Measurements from ENCODE around the gene EEFSEC. TPM values are rescaled to one million over a fixed set of nuclear protein-coding genes. Genes with fewer than 3 reads are reported as not detected.

Gene EEFSEC
- total RNA-seq, 1 donor: 8.0 TPM

DNA sequence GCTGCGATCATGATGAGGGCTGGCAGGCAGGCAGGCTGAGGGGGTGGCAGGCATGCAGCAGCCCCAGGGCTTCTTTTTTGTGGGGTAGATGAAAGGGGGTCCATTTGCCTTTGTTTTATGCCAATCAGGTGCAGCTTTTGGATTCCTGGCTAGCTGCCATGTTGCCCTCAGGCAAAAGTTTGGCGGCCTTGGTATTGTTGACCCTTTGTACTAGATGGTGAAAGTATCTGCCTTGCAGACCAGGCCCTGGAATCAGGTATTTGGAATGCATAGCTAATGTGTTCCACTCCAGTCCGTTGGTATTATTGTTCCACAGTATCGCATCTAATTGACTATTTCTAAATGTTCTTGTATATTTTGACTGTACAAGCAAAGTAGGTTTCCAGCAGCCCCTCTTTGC, 35.0 kb downstream of the EEFSEC start:
- H3K9me3 ChIP-seq (ENCODE audit: low read depth, low read length): no peaks in the 10 kb centered on the region
- H3K4me1 ChIP-seq (ENCODE audit: insufficient read depth, low read length): no peaks in the 10 kb centered on the region
- no peaks in the 10 kb centered on the region for H3K27me3 ChIP-seq (ENCODE audit: insufficient read depth, low read length)
- no peak overlapping the region for H3K4me3 ChIP-seq (ENCODE audit: low read length)

GRCh38 chr3:128188956-128189355, 35.7 kb downstream of the EEFSEC start:
- Histone ChIP-seq H3K9me3 (ENCODE audit: low read depth, low read length) (no peaks in the 10 kb centered on the region), H3K27me3 (ENCODE audit: insufficient read depth, low read length) (no peaks in the 10 kb centered on the region), H3K4me1 (ENCODE audit: insufficient read depth, low read length) (no peaks in the 10 kb centered on the region), H3K4me3 (ENCODE audit: low read length) (no peak overlapping the region)

GRCh38 chr3:128190501-128190900, 37.2 kb downstream of the EEFSEC start:
- Histone ChIP-seq H3K4me1 (ENCODE audit: insufficient read depth, low read length) (no peaks in the 10 kb centered on the region), H3K4me3 (ENCODE audit: low read length) (no peak overlapping the region), H3K9me3 (ENCODE audit: low read depth, low read length) (no peaks in the 10 kb centered on the region), H3K27me3 (ENCODE audit: insufficient read depth, low read length) (no peaks in the 10 kb centered on the region)

DNA sequence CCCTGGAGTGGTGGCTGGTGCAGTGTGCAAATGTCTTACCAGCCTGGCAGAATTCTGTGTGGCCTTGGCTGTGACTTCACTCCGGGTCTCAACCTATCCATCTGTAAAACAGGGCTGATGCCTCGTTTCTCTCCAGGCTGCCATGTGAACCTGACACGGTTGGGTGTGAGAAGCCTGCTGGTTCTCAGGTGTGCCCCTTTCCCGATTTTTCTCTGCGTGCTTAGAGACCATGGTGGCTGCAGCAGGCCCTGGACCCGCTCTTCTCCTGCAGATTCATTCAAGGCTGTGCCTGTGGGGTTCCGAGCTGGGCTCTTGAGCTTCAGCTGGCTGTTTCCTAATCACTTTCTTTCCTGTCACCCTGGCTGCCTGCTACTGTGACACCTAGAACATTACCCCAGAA, 38.9 kb downstream of the EEFSEC start:
- Histone ChIP-seq H3K4me1 (ENCODE audit: insufficient read depth, low read length) (no peaks in the 10 kb centered on the region), H3K4me3 (ENCODE audit: low read length) (no peak overlapping the region), H3K27me3 (ENCODE audit: insufficient read depth, low read length) (no peaks in the 10 kb centered on the region), H3K9me3 (ENCODE audit: low read depth, low read length) (no peaks in the 10 kb centered on the region)

- no peaks in the 10 kb centered on the region for H3K4me1 ChIP-seq (ENCODE audit: insufficient read depth, low read length)
- no peak overlapping the region for H3K4me3 ChIP-seq (ENCODE audit: low read length)
These were observed 39.9 kb downstream of the EEFSEC start for GRCh38 chr3:128193168-128193567.

DNA sequence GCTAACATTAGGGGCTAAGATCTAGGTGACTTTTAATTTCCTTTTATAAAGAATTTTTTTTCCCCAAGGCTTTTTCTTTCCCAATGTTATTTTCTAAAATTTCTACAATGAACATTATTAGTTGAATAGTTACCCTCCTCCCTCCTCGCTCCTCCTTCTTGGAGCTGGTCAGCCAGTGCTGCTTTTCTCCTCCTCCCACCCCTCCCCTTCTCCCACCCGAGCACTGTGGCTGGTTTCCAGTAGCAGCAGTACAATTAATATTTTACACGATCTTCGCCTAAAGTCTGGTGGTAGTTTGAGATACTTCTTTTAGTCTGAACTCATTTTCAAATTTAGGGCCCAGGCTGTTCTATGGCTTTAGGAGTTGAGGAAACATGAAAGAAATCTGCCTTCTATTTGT, 41.6 kb downstream of the EEFSEC start:
- Histone ChIP-seq H3K27me3 (ENCODE audit: insufficient read depth, low read length) (no peaks in the 10 kb centered on the region), H3K4me3 (ENCODE audit: low read length) (no peak overlapping the region), H3K9me3 (ENCODE audit: low read depth, low read length) (no peaks in the 10 kb centered on the region), H3K4me1 (ENCODE audit: insufficient read depth, low read length) (no peaks in the 10 kb centered on the region)

More at GRCh38 chr3:128193168-128193567, 39.9 kb downstream of the EEFSEC start:
- Histone ChIP-seq H3K27me3 (ENCODE audit: insufficient read depth, low read length) (no peaks in the 10 kb centered on the region), H3K9me3 (ENCODE audit: low read depth, low read length) (no peaks in the 10 kb centered on the region)

DNA sequence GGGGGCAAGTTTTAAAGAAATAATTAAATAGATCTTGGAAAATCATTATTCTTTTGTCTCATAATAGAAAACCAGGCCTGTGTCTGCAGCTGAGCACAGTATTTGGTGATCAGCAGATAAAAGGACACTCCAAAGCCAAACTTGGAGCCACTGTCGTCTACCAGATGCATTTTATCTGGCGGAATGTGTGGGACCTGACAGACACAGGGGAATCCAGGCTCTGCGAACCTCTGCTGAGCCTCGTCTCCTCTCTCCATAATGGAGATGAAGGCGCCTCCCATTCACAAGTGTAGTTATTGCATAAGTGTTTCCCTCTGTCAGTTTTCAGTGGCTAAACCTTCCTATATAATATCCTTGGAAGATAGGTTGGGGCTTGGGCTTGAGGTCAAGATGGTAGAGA, 42.1 kb downstream of the EEFSEC start:
- H3K27me3 ChIP-seq (ENCODE audit: insufficient read depth, low read length): no peaks in the 10 kb centered on the region
- no peaks in the 10 kb centered on the region for H3K4me1 ChIP-seq (ENCODE audit: insufficient read depth, low read length)
- no peak overlapping the region for H3K4me3 ChIP-seq (ENCODE audit: low read length)
- no peaks in the 10 kb centered on the region for H3K9me3 ChIP-seq (ENCODE audit: low read depth, low read length)

- Histone ChIP-seq H3K4me3 (ENCODE audit: low read length) (no peak overlapping the region), H3K4me1 (ENCODE audit: insufficient read depth, low read length) (no peaks in the 10 kb centered on the region), H3K9me3 (ENCODE audit: low read depth, low read length) (no peaks in the 10 kb centered on the region), H3K27me3 (ENCODE audit: insufficient read depth, low read length) (no peaks in the 10 kb centered on the region)
These were observed 42.5 kb downstream of the EEFSEC start for GRCh38 chr3:128195802-128196201.

DNA sequence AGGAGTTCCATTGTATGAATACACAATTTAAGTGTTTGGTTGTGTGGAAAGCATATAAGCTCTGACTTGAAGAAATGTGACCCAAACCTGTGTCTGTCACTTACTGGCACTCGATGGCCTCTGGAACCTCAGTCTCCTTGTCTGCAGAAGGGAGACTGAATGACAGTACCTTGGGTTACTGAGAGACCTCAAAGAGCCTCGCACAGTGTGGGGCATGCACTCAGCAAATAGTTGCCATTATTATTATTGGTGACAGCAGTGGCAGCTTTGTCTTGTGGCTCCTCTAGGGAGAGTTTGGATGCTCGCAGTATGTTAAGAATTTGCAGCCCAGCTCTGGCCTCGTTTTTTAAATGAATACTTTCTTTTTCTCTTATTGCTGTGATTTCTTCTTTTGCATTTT, 43.4 kb downstream of the EEFSEC start:
- Histone ChIP-seq H3K9me3 (ENCODE audit: low read depth, low read length) (no peaks in the 10 kb centered on the region), H3K4me3 (ENCODE audit: low read length) (no peak overlapping the region), H3K27me3 (ENCODE audit: insufficient read depth, low read length) (no peaks in the 10 kb centered on the region), H3K4me1 (ENCODE audit: insufficient read depth, low read length) (no peaks in the 10 kb centered on the region)

GRCh38 chr3:128197855-128198254, 44.6 kb downstream of the EEFSEC start:
- no peak overlapping the region for H3K4me3 ChIP-seq (ENCODE audit: low read length)
- no peaks in the 10 kb centered on the region for H3K27me3 ChIP-seq (ENCODE audit: insufficient read depth, low read length)
- no peaks in the 10 kb centered on the region for H3K9me3 ChIP-seq (ENCODE audit: low read depth, low read length)
- H3K4me1 ChIP-seq (ENCODE audit: insufficient read depth, low read length): no peaks in the 10 kb centered on the region

DNA sequence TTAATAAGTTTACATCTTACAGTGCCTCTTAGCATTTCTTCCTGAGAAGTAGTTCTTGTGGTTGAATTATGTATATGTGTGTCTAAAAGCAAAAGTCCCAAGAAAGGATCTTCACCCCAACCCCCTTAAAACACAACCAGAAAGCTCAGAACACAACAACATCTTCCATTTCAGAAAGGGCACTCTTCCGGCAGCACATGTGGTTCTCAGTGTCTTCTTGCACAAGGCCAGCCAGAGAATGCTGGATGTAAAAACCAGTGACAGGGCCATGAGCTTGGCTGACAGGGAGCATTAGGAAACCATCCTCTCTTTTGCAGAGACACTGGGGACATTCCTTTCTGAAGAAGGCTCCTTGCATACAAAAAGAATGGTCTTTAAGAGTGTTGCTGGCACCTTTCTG, 45.0 kb downstream of the EEFSEC start:
- Histone ChIP-seq H3K9me3 (ENCODE audit: low read depth, low read length) (no peaks in the 10 kb centered on the region), H3K4me1 (ENCODE audit: insufficient read depth, low read length) (no peaks in the 10 kb centered on the region), H3K4me3 (ENCODE audit: low read length) (no peak overlapping the region), H3K27me3 (ENCODE audit: insufficient read depth, low read length) (no peaks in the 10 kb centered on the region)

DNA sequence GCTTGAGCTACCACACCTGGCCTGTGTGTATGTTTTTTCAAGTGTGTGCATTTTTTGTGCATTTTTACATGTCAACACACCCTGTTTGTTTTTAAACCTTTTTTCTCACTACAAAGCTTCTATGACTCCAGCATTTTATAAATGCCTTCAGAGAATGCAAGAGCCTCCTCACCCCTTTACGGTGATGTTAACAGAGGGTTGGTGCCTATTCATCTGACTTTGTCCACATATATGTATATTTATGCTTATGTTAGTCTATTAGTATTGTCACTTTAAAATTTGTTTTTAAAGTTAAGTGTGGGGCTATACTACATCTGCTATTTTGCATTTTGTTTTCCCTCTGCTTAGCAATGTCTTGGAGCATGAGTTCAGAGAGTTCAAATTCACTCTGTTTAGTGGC, 45.8 kb downstream of the EEFSEC start:
- Histone ChIP-seq H3K9me3 (ENCODE audit: low read depth, low read length) (no peaks in the 10 kb centered on the region), H3K4me3 (ENCODE audit: low read length) (no peak overlapping the region), H3K27me3 (ENCODE audit: insufficient read depth, low read length) (no peaks in the 10 kb centered on the region), H3K4me1 (ENCODE audit: insufficient read depth, low read length) (no peaks in the 10 kb centered on the region)

- Histone ChIP-seq H3K27me3 (ENCODE audit: insufficient read depth, low read length) (no peaks in the 10 kb centered on the region), H3K9me3 (ENCODE audit: low read depth, low read length) (no peaks in the 10 kb centered on the region), H3K4me1 (ENCODE audit: insufficient read depth, low read length) (no peaks in the 10 kb centered on the region), H3K4me3 (ENCODE audit: low read length) (no peak overlapping the region)
These were observed 48.0 kb downstream of the EEFSEC start for GRCh38 chr3:128201158-128201755.

DNA sequence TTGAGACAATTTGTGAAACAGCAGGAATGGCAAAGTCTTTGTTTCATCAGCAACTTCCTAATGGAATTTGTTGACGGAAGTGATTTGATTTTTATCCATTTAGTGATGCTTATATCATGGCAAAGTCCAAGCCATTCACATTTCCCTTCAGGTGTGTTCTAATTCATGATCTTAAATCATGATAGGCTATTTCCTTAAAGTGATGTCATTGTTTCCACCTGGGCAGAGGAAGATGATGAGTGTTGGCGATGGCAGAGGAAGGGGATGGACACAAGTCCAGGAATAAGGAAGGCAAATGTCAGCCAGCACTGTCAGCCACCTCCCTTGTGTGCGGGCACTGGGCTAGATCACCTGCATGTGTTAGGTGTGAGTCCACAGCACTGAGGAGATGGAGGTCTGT, 49.9 kb downstream of the EEFSEC start:
- Histone ChIP-seq H3K4me3 (ENCODE audit: low read length) (no peak overlapping the region), H3K9me3 (ENCODE audit: low read depth, low read length) (no peaks in the 10 kb centered on the region), H3K4me1 (ENCODE audit: insufficient read depth, low read length) (no peaks in the 10 kb centered on the region), H3K27me3 (ENCODE audit: insufficient read depth, low read length) (no peaks in the 10 kb centered on the region)

GRCh38 chr3:128205558-128206145, 52.4 kb downstream of the EEFSEC start:
- Histone ChIP-seq H3K9me3 (ENCODE audit: low read depth, low read length) (no peaks in the 10 kb centered on the region), H3K4me1 (ENCODE audit: insufficient read depth, low read length) (no peaks in the 10 kb centered on the region), H3K4me3 (ENCODE audit: low read length) (no peak overlapping the region), H3K27me3 (ENCODE audit: insufficient read depth, low read length) (no peaks in the 10 kb centered on the region)

- Histone ChIP-seq H3K9me3 (ENCODE audit: low read depth, low read length) (no peaks in the 10 kb centered on the region), H3K4me3 (ENCODE audit: low read length) (no peak overlapping the region), H3K4me1 (ENCODE audit: insufficient read depth, low read length) (no peaks in the 10 kb centered on the region), H3K27me3 (ENCODE audit: insufficient read depth, low read length) (no peaks in the 10 kb centered on the region)
These were observed 54.7 kb downstream of the EEFSEC start for GRCh38 chr3:128207951-128208350.
